Measurements from ENCODE around the gene PLK5.

Gene PLK5

GRCh38 chr19:1582201-1582600, 58.3 kb downstream of the PLK5 start:
- DNase-seq = no peak

- DNase-seq = no peak
These were observed 60.8 kb downstream of the PLK5 start for GRCh38 chr19:1584500-1585242.

- DNase-seq = no peak
These were observed 61.3 kb downstream of the PLK5 start for GRCh38 chr19:1585243-1585580.
